GM12878 (cell line): ENCODE measurements around the gene P2RX1. TPM values are rescaled to one million over a fixed set of nuclear protein-coding genes. Genes with fewer than 3 reads are reported as not detected.

Source experiments
- BHLHE40 ChIP-seq, 2 experiments: fragments of 450-650 bp in 1 of 2; IDR thresholded peaks; 2 replicates each; pipeline ENCODE4 v1.6.1; 2011 to 2017; ENCODE audit warnings: low read depth in 2 of 2, borderline replicate concordance in 1 of 2, improper control_type of control experiment in 1 of 2, low read length in 1 of 2, mild to moderate bottlenecking in 1 of 2
- CEBPB ChIP-seq, 2 experiments: fragments of 150-350 bp in 1 of 2; IDR thresholded peaks; 2 replicates each; pipeline ENCODE4 v1.6.1; 2012 to 2014; ENCODE audit warnings: low read depth in 2 of 2, low read length in 2 of 2, borderline replicate concordance in 1 of 2, inconsistent platforms in 1 of 2
- GABPA ChIP-seq: IDR thresholded peaks from 2 replicates; pipeline ENCODE4 v1.6.1; 2014; ENCODE audit warnings: antibody characterized with exemption, low read depth, mild to moderate bottlenecking, inconsistent platforms
- IRF4 ChIP-seq: IDR thresholded peaks from 2 replicates; pipeline ENCODE4 v1.6.1; 2011; ENCODE audit warnings: low read depth, low read length
- MEF2B ChIP-seq: fragments of 450-650 bp; IDR thresholded peaks from 2 replicates; pipeline ENCODE4 v1.6.1; 2018; ENCODE audit warnings: mild to moderate bottlenecking, moderate library complexity; ENCODE audit not compliant: partially characterized antibody, poor library complexity, severe bottlenecking
- MTA2 ChIP-seq: fragments of 450-650 bp; IDR thresholded peaks from 2 replicates; pipeline ENCODE4 v1.6.1; 2016; ENCODE audit warnings: low read depth, mild to moderate bottlenecking, moderate library complexity
- NBN ChIP-seq: fragments of 450-650 bp; IDR thresholded peaks from 2 replicates; pipeline ENCODE4 v1.6.1; 2016
- NFYA ChIP-seq: IDR thresholded peaks from 2 replicates; pipeline ENCODE4 v1.6.1; 2011; ENCODE audit warnings: low read depth, mild to moderate bottlenecking, low read length, improper control_type of control experiment, borderline replicate concordance
- RB1 ChIP-seq: fragments of 450-650 bp; formaldehyde crosslinking; IDR thresholded peaks from 2 replicates; pipeline ENCODE4 v1.6.1; 2017; ENCODE audit warnings: mild to moderate bottlenecking, borderline replicate concordance
- SUPT20H ChIP-seq: IDR thresholded peaks from 2 replicates; pipeline ENCODE4 v1.6.1; 2011; ENCODE audit warnings: low read depth, mild to moderate bottlenecking, low read length, moderate library complexity, borderline replicate concordance; ENCODE audit not compliant: control insufficient read depth
- TCF12 ChIP-seq: IDR thresholded peaks from 2 replicates; pipeline ENCODE4 v1.6.1; 2011; ENCODE audit warnings: low read depth, mild to moderate bottlenecking, low read length
- YBX1 ChIP-seq: fragments of 450-650 bp; IDR thresholded peaks from 2 replicates; pipeline ENCODE4 v1.6.1; 2016; ENCODE audit warnings: antibody characterized with exemption
- polyA plus RNA-seq, 11 experiments: library from polyadenylated mRNA; depleted of rRNA in 4 of 11; unstranded in 6 of 11; stranded (reverse) in 5 of 11; fragments of >200 nt; fragmentation: Nextera tagmentation in 4 of 11; fragmentation: Illumina TruSeq in 1 of 11; extraction: Ambion mirVana in 4 of 11; extraction: Trizol in 1 of 11; gene quantifications; 1 replicate in 1 of 11; 2 replicates in 10 of 11; pipeline versions ENCODE4 v1.2.1 to v1.2.3, GENCODE V29; 2011 to 2016; ENCODE audit warnings: inconsistent platforms in 2 of 11, missing spikeins in 2 of 11, low read depth in 1 of 11
- total RNA-seq, 4 experiments: library from RNA; depleted of rRNA in 3 of 4; stranded (reverse); fragments of >200 nt in 3 of 4; fragmentation: Illumina TruSeq in 1 of 4; extraction: Trizol in 1 of 4; gene quantifications; 2 replicates each; pipeline versions ENCODE4 v1.2.1 to v1.2.3, GENCODE V29; 2013 to 2021
- TF ChIP-seq, protein P1 (sequence below): fragments of 150-350 bp; IDR thresholded peaks from 2 replicates; pipeline ENCODE4 v1.6.1; 2014; ENCODE audit warnings: mild to moderate bottlenecking, low read depth, low read length
- TF ChIP-seq, protein P2 (sequence below): fragments of 450-650 bp; IDR thresholded peaks from 2 replicates; pipeline ENCODE4 v1.6.1; 2016; ENCODE audit warnings: mild to moderate bottlenecking
- TF ChIP-seq, protein P3 (sequence below): fragments of 450-650 bp; IDR thresholded peaks from 2 replicates; pipeline ENCODE4 v1.6.1; 2017; ENCODE audit warnings: low read depth, mild to moderate bottlenecking, moderate library complexity
- TF ChIP-seq, protein P4 (sequence below): IDR thresholded peaks from 2 replicates; pipeline ENCODE4 v1.6.1; 2011; ENCODE audit warnings: mild to moderate bottlenecking, low read depth, low read length, moderate library complexity; ENCODE audit not compliant: insufficient replicate concordance
- TF ChIP-seq, protein P5 (sequence below): fragments of 450-650 bp; conservative IDR thresholded peaks from 2 replicates; pipeline ENCODE4 v1.6.1; 2017; ENCODE audit warnings: mild to moderate bottlenecking, moderate library complexity

Gene P2RX1
- total and polyA plus RNA-seq, 10 of the 15 experiments (the other 5 are each of a cell fraction or from before 2014, with no cell fraction given) = 0.12 to 6.2 (median 3.4) TPM

DNA sequence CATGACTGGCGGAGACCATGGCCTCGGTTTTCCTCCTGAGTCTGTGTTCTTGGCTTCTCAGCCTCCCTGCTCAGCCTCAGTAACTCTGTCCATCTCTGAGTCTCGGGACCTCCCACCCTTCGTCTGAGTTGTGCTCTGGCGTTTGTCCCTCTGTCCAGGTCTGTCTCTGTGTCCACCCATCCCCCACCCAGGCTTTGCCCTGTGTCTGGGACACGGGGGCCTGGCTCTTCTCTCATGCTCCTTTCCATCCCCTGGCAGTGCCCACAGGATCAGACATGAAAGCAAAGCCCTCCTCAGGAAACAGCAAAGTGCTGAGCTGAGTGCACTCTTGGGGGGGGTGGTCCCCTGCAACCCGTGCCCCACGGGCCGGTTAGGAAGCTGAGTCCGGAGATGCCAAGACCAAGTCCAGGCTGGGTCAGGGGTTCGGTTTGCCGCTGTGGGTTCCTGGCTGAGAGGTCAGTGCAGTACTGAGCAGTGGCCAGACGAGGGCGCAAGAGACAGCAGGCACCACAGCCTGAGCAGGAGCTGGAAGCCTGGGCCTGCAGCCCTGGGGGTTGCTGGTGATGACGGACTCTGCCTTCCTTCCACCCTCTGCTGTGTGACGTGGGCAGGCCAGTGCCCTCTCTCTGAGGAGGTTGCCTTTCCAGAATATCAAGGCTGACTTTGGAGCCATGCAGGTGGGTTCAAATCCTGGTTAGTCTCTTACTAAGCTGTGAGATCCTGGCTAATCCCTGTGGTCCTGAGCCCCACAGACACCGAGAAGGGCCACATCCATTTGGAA, 2.5 kb downstream of the P2RX1 start (continued):
- TF ChIP-seq, protein P1, sequence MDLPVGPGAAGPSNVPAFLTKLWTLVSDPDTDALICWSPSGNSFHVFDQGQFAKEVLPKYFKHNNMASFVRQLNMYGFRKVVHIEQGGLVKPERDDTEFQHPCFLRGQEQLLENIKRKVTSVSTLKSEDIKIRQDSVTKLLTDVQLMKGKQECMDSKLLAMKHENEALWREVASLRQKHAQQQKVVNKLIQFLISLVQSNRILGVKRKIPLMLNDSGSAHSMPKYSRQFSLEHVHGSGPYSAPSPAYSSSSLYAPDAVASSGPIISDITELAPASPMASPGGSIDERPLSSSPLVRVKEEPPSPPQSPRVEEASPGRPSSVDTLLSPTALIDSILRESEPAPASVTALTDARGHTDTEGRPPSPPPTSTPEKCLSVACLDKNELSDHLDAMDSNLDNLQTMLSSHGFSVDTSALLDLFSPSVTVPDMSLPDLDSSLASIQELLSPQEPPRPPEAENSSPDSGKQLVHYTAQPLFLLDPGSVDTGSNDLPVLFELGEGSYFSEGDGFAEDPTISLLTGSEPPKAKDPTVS = no peak
- TF ChIP-seq BHLHE40 (IDR thresholded peaks at IDR 0.05; ENCODE audit: borderline replicate concordance in 1 of 2, low read depth in 2 of 2, low read length in 1 of 2) (peak; percentile 25 to 72; a peak in 2 of 4 replicates), SUPT20H (no peak), MEF2B (peak; percentile 17), MTA2 (0 out of 2 replicates have a peak, but pooled peaks have one; percentile 33), YBX1 (no peak), NFYA (no peak), RB1 (0 out of 2 replicates have a peak, but pooled peaks have one; percentile 30), NBN (peak; percentile 62; the same call in 1 of the 2 replicates), GABPA (no peak), TCF12 (0 out of 2 replicates have a peak, but pooled peaks have one; percentile 44), CEBPB (IDR thresholded peaks at IDR 0.05; ENCODE audit: borderline replicate concordance in 1 of 2, low read depth in 2 of 2, low read length in 2 of 2) (no peak), IRF4 (peak; percentile 10; the same call in 1 of the 2 replicates)
- TF ChIP-seq, protein P2, sequence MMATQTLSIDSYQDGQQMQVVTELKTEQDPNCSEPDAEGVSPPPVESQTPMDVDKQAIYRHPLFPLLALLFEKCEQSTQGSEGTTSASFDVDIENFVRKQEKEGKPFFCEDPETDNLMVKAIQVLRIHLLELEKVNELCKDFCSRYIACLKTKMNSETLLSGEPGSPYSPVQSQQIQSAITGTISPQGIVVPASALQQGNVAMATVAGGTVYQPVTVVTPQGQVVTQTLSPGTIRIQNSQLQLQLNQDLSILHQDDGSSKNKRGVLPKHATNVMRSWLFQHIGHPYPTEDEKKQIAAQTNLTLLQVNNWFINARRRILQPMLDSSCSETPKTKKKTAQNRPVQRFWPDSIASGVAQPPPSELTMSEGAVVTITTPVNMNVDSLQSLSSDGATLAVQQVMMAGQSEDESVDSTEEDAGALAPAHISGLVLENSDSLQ = no peak
- TF ChIP-seq, protein P3, sequence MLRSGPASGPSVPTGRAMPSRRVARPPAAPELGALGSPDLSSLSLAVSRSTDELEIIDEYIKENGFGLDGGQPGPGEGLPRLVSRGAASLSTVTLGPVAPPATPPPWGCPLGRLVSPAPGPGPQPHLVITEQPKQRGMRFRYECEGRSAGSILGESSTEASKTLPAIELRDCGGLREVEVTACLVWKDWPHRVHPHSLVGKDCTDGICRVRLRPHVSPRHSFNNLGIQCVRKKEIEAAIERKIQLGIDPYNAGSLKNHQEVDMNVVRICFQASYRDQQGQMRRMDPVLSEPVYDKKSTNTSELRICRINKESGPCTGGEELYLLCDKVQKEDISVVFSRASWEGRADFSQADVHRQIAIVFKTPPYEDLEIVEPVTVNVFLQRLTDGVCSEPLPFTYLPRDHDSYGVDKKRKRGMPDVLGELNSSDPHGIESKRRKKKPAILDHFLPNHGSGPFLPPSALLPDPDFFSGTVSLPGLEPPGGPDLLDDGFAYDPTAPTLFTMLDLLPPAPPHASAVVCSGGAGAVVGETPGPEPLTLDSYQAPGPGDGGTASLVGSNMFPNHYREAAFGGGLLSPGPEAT = peak; percentile 50; the same call in 1 of the 2 replicates
- TF ChIP-seq, protein P4, sequence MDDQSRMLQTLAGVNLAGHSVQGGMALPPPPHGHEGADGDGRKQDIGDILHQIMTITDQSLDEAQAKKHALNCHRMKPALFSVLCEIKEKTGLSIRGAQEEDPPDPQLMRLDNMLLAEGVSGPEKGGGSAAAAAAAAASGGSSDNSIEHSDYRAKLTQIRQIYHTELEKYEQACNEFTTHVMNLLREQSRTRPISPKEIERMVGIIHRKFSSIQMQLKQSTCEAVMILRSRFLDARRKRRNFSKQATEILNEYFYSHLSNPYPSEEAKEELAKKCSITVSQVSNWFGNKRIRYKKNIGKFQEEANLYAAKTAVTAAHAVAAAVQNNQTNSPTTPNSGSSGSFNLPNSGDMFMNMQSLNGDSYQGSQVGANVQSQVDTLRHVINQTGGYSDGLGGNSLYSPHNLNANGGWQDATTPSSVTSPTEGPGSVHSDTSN = no peak
- TF ChIP-seq, protein P5, sequence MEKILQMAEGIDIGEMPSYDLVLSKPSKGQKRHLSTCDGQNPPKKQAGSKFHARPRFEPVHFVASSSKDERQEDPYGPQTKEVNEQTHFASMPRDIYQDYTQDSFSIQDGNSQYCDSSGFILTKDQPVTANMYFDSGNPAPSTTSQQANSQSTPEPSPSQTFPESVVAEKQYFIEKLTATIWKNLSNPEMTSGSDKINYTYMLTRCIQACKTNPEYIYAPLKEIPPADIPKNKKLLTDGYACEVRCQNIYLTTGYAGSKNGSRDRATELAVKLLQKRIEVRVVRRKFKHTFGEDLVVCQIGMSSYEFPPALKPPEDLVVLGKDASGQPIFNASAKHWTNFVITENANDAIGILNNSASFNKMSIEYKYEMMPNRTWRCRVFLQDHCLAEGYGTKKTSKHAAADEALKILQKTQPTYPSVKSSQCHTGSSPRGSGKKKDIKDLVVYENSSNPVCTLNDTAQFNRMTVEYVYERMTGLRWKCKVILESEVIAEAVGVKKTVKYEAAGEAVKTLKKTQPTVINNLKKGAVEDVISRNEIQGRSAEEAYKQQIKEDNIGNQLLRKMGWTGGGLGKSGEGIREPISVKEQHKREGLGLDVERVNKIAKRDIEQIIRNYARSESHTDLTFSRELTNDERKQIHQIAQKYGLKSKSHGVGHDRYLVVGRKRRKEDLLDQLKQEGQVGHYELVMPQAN = no peak
